ENCODE results near the gene SPTBN5.

DNA sequence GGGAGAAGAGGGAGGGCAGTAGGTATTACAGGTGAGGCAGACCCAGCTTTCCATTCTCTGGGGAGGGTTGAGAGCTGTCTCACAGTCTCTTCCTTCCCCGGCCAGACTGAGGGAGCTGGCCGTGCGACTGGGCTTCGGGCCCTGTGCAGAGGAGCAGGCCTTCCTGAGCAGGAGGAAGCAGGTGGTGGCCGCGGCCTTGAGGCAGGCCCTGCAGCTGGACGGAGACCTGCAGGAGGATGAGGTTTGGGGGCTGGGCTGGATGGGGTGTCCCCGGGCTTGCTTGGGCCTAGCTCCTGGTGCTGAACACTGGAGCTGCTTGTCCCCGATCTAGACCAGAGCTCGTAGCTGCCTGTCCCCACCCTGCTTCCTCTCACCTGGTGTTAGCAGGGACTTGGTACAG is 50.3 kb downstream of the SPTBN5 start:
- TF ChIP-seq POLR2A (IDR thresholded peaks at IDR 0.05) (no peak), CTCF (IDR thresholded peaks at IDR 0.05) (no peak)
